ENCODE measurements around the gene EFCAB12.

The EFCAB12 gene

GRCh38 chr3:129462361-129462968 is 34.0 kb upstream of the EFCAB12 start:
- peaks cover 36% of the 10 kb centered on the region for H3K36me3 ChIP-seq (ENCODE audit: insufficient read depth, low read length)
- H3K9me3 ChIP-seq (ENCODE audit: insufficient read depth, low read depth, low read length), result no peaks in the 10 kb centered on the region
- no peak overlapping the region for H3K4me3 ChIP-seq (ENCODE audit: low read length)
- H3K9ac ChIP-seq (ENCODE audit: low read depth, low read length), result no peak overlapping the region
- 95% methylated on average over 3 of the region's 3 CpGs for WGBS
- H3K27me3 ChIP-seq (ENCODE audit: insufficient read depth, low read length), result no peaks in the 10 kb centered on the region
- H3K27ac ChIP-seq (ENCODE audit: low read depth, low read length), result no peak overlapping the region
- H3K4me1 ChIP-seq (ENCODE audit: insufficient read depth, low read length), result no peaks in the 10 kb centered on the region

- H3K36me3 ChIP-seq (ENCODE audit: insufficient read depth, low read length), result peaks cover 32% of the 10 kb centered on the region
- WGBS, result 97% methylated on average over 6 of the region's 6 CpGs
- H3K9ac ChIP-seq (ENCODE audit: low read depth, low read length), result no peak overlapping the region
- H3K9me3 ChIP-seq (ENCODE audit: insufficient read depth, low read depth, low read length), result no peaks in the 10 kb centered on the region
- H3K27ac ChIP-seq (ENCODE audit: low read depth, low read length), result no peak overlapping the region
- no peak overlapping the region for H3K4me3 ChIP-seq (ENCODE audit: low read length)
- no peaks in the 10 kb centered on the region for H3K4me1 ChIP-seq (ENCODE audit: insufficient read depth, low read length)
- H3K27me3 ChIP-seq (ENCODE audit: insufficient read depth, low read length), result no peaks in the 10 kb centered on the region
These were observed 33.2 kb upstream of the EFCAB12 start for GRCh38 chr3:129461461-129462146.

GRCh38 chr3:129461022-129461421 is 32.6 kb upstream of the EFCAB12 start:
- Histone ChIP-seq H3K4me3 (ENCODE audit: low read length) (no peak overlapping the region), H3K9me3 (ENCODE audit: insufficient read depth, low read depth, low read length) (no peaks in the 10 kb centered on the region), H3K36me3 (ENCODE audit: insufficient read depth, low read length) (peaks cover 34% of the 10 kb centered on the region), H3K27ac (ENCODE audit: low read depth, low read length) (no peak overlapping the region), H3K4me1 (ENCODE audit: insufficient read depth, low read length) (no peaks in the 10 kb centered on the region), H3K9ac (ENCODE audit: low read depth, low read length) (no peak overlapping the region), H3K27me3 (ENCODE audit: insufficient read depth, low read length) (no peaks in the 10 kb centered on the region)
- 94% methylated on average over 1 of the region's 1 CpG for WGBS

GRCh38 chr3:129460572-129460971 is 32.1 kb upstream of the EFCAB12 start:
- Histone ChIP-seq H3K27ac (ENCODE audit: low read depth, low read length) (no peak overlapping the region), H3K9me3 (ENCODE audit: insufficient read depth, low read depth, low read length) (no peaks in the 10 kb centered on the region), H3K36me3 (ENCODE audit: insufficient read depth, low read length) (peaks cover 38% of the 10 kb centered on the region), H3K27me3 (ENCODE audit: insufficient read depth, low read length) (no peaks in the 10 kb centered on the region), H3K4me1 (ENCODE audit: insufficient read depth, low read length) (no peaks in the 10 kb centered on the region), H3K4me3 (ENCODE audit: low read length) (no peak overlapping the region), H3K9ac (ENCODE audit: low read depth, low read length) (no peak overlapping the region)
- 84% methylated on average over 2 of the region's 2 CpGs for WGBS

- peaks cover 40% of the 10 kb centered on the region for H3K36me3 ChIP-seq (ENCODE audit: insufficient read depth, low read length)
- no peaks in the 10 kb centered on the region for H3K4me1 ChIP-seq (ENCODE audit: insufficient read depth, low read length)
- H3K9ac ChIP-seq (ENCODE audit: low read depth, low read length), result no peak overlapping the region
- H3K4me3 ChIP-seq (ENCODE audit: low read length), result no peak overlapping the region
- no peaks in the 10 kb centered on the region for H3K27me3 ChIP-seq (ENCODE audit: insufficient read depth, low read length)
- WGBS, result 100% methylated on average over 1 of the region's 3 CpGs
- H3K9me3 ChIP-seq (ENCODE audit: insufficient read depth, low read depth, low read length), result no peaks in the 10 kb centered on the region
- H3K27ac ChIP-seq (ENCODE audit: low read depth, low read length), result no peak overlapping the region
These were observed 31.7 kb upstream of the EFCAB12 start for GRCh38 chr3:129460155-129460554.

GRCh38 chr3:129453732-129454131 is 25.3 kb upstream of the EFCAB12 start:
- Histone ChIP-seq H3K27ac (ENCODE audit: low read depth, low read length) (no peak overlapping the region), H3K27me3 (ENCODE audit: insufficient read depth, low read length) (no peaks in the 10 kb centered on the region), H3K9ac (ENCODE audit: low read depth, low read length) (no peak overlapping the region), H3K9me3 (ENCODE audit: insufficient read depth, low read depth, low read length) (no peaks in the 10 kb centered on the region), H3K4me3 (ENCODE audit: low read length) (no peak overlapping the region), H3K36me3 (ENCODE audit: insufficient read depth, low read length) (peaks cover 39% of the 10 kb centered on the region), H3K4me1 (ENCODE audit: insufficient read depth, low read length) (peaks cover 18% of the 10 kb centered on the region)
- WGBS, result no CpG with 5 or more reads among the region's 1 CpG

- WGBS, result 78% methylated on average over 5 of the region's 5 CpGs
- Histone ChIP-seq H3K9ac (ENCODE audit: low read depth, low read length) (peak overlapping the region; percentile 7; the same call in 1 of the 2 replicates), H3K27ac (ENCODE audit: low read depth, low read length) (no peak overlapping the region; the same call in 1 of the 2 replicates), H3K9me3 (ENCODE audit: insufficient read depth, low read depth, low read length) (no peaks in the 10 kb centered on the region), H3K4me3 (ENCODE audit: low read length) (no peak overlapping the region), H3K36me3 (ENCODE audit: insufficient read depth, low read length) (peaks cover 22% of the 10 kb centered on the region), H3K27me3 (ENCODE audit: insufficient read depth, low read length) (no peaks in the 10 kb centered on the region), H3K4me1 (ENCODE audit: insufficient read depth, low read length) (peaks cover 34% of the 10 kb centered on the region)
These were observed 21.1 kb upstream of the EFCAB12 start for GRCh38 chr3:129449279-129450115.

- Histone ChIP-seq H3K27ac (ENCODE audit: low read depth, low read length) (peak overlapping the region; percentile 47; the same call in 1 of the 2 replicates), H3K9me3 (ENCODE audit: insufficient read depth, low read depth, low read length) (no peaks in the 10 kb centered on the region), H3K27me3 (ENCODE audit: insufficient read depth, low read length) (no peaks in the 10 kb centered on the region), H3K9ac (ENCODE audit: low read depth, low read length) (peak overlapping the region; percentile 63), H3K36me3 (ENCODE audit: insufficient read depth, low read length) (peaks cover 11% of the 10 kb centered on the region), H3K4me1 (ENCODE audit: insufficient read depth, low read length) (peaks cover 34% of the 10 kb centered on the region), H3K4me3 (ENCODE audit: low read length) (peak overlapping the region; percentile 29; the same call in 1 of the 2 replicates)
- WGBS, result 53% methylated on average over 17 of the region's 18 CpGs
These were observed 19.9 kb upstream of the EFCAB12 start for GRCh38 chr3:129448186-129448895.

- Histone ChIP-seq H3K4me1 (ENCODE audit: insufficient read depth, low read length) (peaks cover 42% of the 10 kb centered on the region), H3K36me3 (ENCODE audit: insufficient read depth, low read length) (peaks cover 4% of the 10 kb centered on the region), H3K27me3 (ENCODE audit: insufficient read depth, low read length) (no peaks in the 10 kb centered on the region), H3K27ac (ENCODE audit: low read depth, low read length) (peak overlapping the region; percentile 11; the same call in 1 of the 2 replicates), H3K4me3 (ENCODE audit: low read length) (no peak overlapping the region), H3K9me3 (ENCODE audit: insufficient read depth, low read depth, low read length) (no peaks in the 10 kb centered on the region), H3K9ac (ENCODE audit: low read depth, low read length) (no peak overlapping the region)
- WGBS, result 100% methylated on average over 1 of the region's 1 CpG
These were observed 18.5 kb upstream of the EFCAB12 start for GRCh38 chr3:129446926-129447325.

GRCh38 chr3:129445471-129445870 is 17.0 kb upstream of the EFCAB12 start:
- Histone ChIP-seq H3K4me1 (ENCODE audit: insufficient read depth, low read length) (peaks cover 53% of the 10 kb centered on the region), H3K27me3 (ENCODE audit: insufficient read depth, low read length) (no peaks in the 10 kb centered on the region), H3K36me3 (ENCODE audit: insufficient read depth, low read length) (no peaks in the 10 kb centered on the region), H3K9me3 (ENCODE audit: insufficient read depth, low read depth, low read length) (no peaks in the 10 kb centered on the region), H3K27ac (ENCODE audit: low read depth, low read length) (no peak overlapping the region), H3K9ac (ENCODE audit: low read depth, low read length) (no peak overlapping the region), H3K4me3 (ENCODE audit: low read length) (no peak overlapping the region)
- 99% methylated on average over 3 of the region's 3 CpGs for WGBS
